ENCODE data around the gene DAPP1. TPM values are rescaled to one million over a fixed set of nuclear protein-coding genes. Genes with fewer than 3 reads are reported as not detected.
"Not testable (repeated sequence)": the region's sequence is repeated elsewhere in the genome, so short reads cannot be mapped to it uniquely, and the experiment has no call there.

DAPP1 gene
- total RNA-seq, 2 experiments from 2014 or later, result 55.7 to 71.9 TPM

DNA sequence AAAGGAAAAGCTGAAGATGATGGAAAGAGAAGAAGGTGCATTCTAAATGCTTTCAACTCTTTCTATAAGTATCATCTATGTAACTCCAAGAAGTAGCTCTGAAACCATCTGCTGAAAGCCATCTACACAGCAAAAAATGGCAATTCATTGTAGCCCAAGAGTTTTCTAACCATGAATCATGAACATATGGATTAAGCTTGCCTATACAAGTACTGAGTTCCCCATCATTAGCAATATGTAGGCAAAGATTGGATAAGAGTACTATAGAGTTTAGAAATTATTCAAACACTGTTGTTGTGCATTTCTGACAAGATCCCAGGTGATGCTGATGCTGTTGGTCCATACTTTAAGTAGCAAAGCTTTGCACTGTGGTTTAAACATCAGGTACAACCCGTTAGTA, 11.2 kb downstream of the DAPP1 start:
- POLR2A ChIA-PET, result interaction anchor here (0.7 to 5.2 kb wide), 6 partner anchors 8 to 113 kb away, joined by 3 to 25 read pairs (median 6); partner anchors contain the start of gene DAPP1
- Histone ChIP-seq H3K4me3 (ENCODE audit: low read depth, low read length, poor library complexity, severe bottlenecking) (no peak overlapping the region), H3K36me3 (ENCODE audit: insufficient read depth, low read length) (peaks cover 75% of the 10 kb centered on the region), H4K20me1 (ENCODE audit: insufficient read depth, low read length) (peaks cover 28% of the 10 kb centered on the region), H3K4me1 (ENCODE audit: insufficient read depth, low read length, poor library complexity, severe bottlenecking) (peaks cover 49% of the 10 kb centered on the region), H3K27ac (ENCODE audit: low read depth, low read length, poor library complexity, severe bottlenecking) (no peak overlapping the region), H3K9me3 (ENCODE audit: low read length) (no peaks in the 10 kb centered on the region), H3K79me2 (ENCODE audit: insufficient read depth, low read depth, low read length) (peaks cover 100% of the 10 kb centered on the region), H3K4me2 (ENCODE audit: low read length) (0 out of 2 replicates have a peak overlapping the region, but pooled peaks have one; percentile 0), H3K9me2 (ENCODE audit: insufficient read depth, low read length) (no peaks in the 10 kb centered on the region), H2AFZ (ENCODE audit: low read length) (no peak overlapping the region)
- intact Hi-C loops (cut with micrococcal nuclease; ENCODE audit: unreplicated experiment), result no loop called here
- BruUV-seq (replicated peaks), result no TSS peak
- TF ChIP-seq, protein P1, sequence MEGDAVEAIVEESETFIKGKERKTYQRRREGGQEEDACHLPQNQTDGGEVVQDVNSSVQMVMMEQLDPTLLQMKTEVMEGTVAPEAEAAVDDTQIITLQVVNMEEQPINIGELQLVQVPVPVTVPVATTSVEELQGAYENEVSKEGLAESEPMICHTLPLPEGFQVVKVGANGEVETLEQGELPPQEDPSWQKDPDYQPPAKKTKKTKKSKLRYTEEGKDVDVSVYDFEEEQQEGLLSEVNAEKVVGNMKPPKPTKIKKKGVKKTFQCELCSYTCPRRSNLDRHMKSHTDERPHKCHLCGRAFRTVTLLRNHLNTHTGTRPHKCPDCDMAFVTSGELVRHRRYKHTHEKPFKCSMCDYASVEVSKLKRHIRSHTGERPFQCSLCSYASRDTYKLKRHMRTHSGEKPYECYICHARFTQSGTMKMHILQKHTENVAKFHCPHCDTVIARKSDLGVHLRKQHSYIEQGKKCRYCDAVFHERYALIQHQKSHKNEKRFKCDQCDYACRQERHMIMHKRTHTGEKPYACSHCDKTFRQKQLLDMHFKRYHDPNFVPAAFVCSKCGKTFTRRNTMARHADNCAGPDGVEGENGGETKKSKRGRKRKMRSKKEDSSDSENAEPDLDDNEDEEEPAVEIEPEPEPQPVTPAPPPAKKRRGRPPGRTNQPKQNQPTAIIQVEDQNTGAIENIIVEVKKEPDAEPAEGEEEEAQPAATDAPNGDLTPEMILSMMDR (conservative IDR thresholded peaks at IDR 0.05; ENCODE audit: low read length), result no peak
- TF ChIP-seq EZH2phosphoT487 (IDR thresholded peaks at IDR 0.05; ENCODE audit: borderline replicate concordance, low read depth, low read length), result no peak
- CTCF ChIA-PET (ENCODE audit: unreplicated experiment), result interaction anchor here (1.1 to 1.3 kb wide), 2 partner anchors 10 to 19 kb away, joined by 3 to 5 read pairs; no protein-coding TSS in a partner anchor
- DNase-seq (ENCODE audit: low spot score), result no peak

DNA sequence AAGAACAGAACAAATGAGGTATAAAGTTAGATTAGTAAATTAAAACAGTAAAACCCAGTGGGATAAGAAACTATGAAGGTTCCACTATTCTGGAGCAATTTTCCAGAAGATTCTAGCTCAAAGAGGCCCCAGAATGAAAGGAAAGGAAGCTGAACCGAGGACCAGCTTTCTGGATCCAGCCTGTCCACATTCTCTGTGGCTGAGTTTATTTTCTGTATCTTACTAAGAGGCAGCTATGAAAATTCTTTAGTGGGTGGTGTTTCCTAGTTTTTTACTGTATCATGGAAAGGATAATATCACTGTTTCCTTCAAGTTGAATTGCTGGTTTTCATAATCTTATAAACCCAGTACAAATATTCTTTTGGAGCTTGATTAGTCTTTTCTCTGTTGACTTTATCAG, 11.8 kb downstream of the DAPP1 start:
- H3K4me3 ChIP-seq (ENCODE audit: low read depth, low read length, poor library complexity, severe bottlenecking), result no peak overlapping the region
- DNase-seq (ENCODE audit: low spot score), result no peak
- TF ChIP-seq, protein P1 (conservative IDR thresholded peaks at IDR 0.05; ENCODE audit: low read length), result no peak
- no peak for TF ChIP-seq EZH2phosphoT487 (IDR thresholded peaks at IDR 0.05; ENCODE audit: borderline replicate concordance, low read depth, low read length)
- no peaks in the 10 kb centered on the region for H3K9me3 ChIP-seq (ENCODE audit: low read length)
- no peak overlapping the region for H3K4me2 ChIP-seq (ENCODE audit: low read length)
- ChIA-PET CTCF (ENCODE audit: unreplicated experiment) (interaction anchor here (1.1 kb wide), 1 partner anchor 11 kb away, joined by 5 read pairs; no protein-coding TSS in a partner anchor), POLR2A (interaction anchor here (0.6 to 5.2 kb wide), 5 partner anchors 9 to 1276 kb away, joined by 3 to 25 read pairs (median 9); partner anchors contain the start of gene DAPP1)
- H3K36me3 ChIP-seq (ENCODE audit: insufficient read depth, low read length), result peaks cover 76% of the 10 kb centered on the region
- intact Hi-C loops (cut with micrococcal nuclease; ENCODE audit: unreplicated experiment), result no loop called here
- no peak overlapping the region for H2AFZ ChIP-seq (ENCODE audit: low read length)
- no TSS peak for BruUV-seq (replicated peaks)
- H3K79me2 ChIP-seq (ENCODE audit: insufficient read depth, low read depth, low read length), result peaks cover 100% of the 10 kb centered on the region
- H4K20me1 ChIP-seq (ENCODE audit: insufficient read depth, low read length), result peaks cover 28% of the 10 kb centered on the region
- H3K27ac ChIP-seq (ENCODE audit: low read depth, low read length, poor library complexity, severe bottlenecking), result no peak overlapping the region
- H3K4me1 ChIP-seq (ENCODE audit: insufficient read depth, low read length, poor library complexity, severe bottlenecking), result peaks cover 42% of the 10 kb centered on the region
- no peaks in the 10 kb centered on the region for H3K9me2 ChIP-seq (ENCODE audit: insufficient read depth, low read length)

DNA sequence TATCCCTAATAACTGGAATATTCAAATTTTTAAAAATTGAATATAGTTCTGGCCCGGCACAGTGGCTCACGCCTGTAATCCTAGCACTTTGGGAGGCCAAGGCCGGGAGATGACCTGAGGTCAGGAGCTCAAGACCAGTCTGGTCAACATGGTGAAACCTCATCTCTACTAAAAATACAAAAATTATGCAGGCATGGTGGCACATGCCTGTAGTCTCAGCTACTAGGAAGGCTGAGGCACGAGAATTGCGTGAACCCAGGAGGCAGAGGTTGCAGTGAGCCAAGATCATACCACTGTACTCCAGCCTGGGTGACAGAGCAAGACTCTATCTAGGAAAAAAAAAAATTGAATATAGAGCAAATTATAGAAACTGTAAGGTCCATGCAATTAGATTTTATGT, 13.4 kb downstream of the DAPP1 start:
- H3K27ac ChIP-seq (ENCODE audit: low read depth, low read length, poor library complexity, severe bottlenecking); H3K4me3 ChIP-seq (ENCODE audit: low read depth, low read length, poor library complexity, severe bottlenecking); H3K9me3 ChIP-seq (ENCODE audit: low read length); H3K9me2 ChIP-seq (ENCODE audit: insufficient read depth, low read length); intact Hi-C loops (cut with micrococcal nuclease; ENCODE audit: unreplicated experiment); CTCF ChIA-PET (ENCODE audit: unreplicated experiment); DNase-seq (ENCODE audit: low spot score); H3K4me2 ChIP-seq (ENCODE audit: low read length); BruUV-seq (replicated peaks); H2AFZ ChIP-seq (ENCODE audit: low read length): not testable (repeated sequence)
- H3K36me3 ChIP-seq (ENCODE audit: insufficient read depth, low read length), result peaks cover 76% of the 10 kb centered on the region
- POLR2A ChIA-PET, result interaction anchor here (0.6 to 5.2 kb wide), 7 partner anchors 9 to 64 kb away, joined by 3 to 25 read pairs (median 4); partner anchors contain the start of genes DAPP1 and LAMTOR3
- peaks cover 18% of the 10 kb centered on the region; the same call in 1 of the 2 replicates for H4K20me1 ChIP-seq (ENCODE audit: insufficient read depth, low read length)
- H3K4me1 ChIP-seq (ENCODE audit: insufficient read depth, low read length, poor library complexity, severe bottlenecking), result peaks cover 27% of the 10 kb centered on the region
- peaks cover 99% of the 10 kb centered on the region for H3K79me2 ChIP-seq (ENCODE audit: insufficient read depth, low read depth, low read length)
